ENCODE measurements around the gene DLEC1.

DLEC1 gene

GRCh38 chr3:38001456-38002081 lies 37.4 kb upstream of the DLEC1 start:
- no peak for DNase-seq

- DNase-seq: no peak
Measured at GRCh38 chr3:38002291-38002876, 36.6 kb upstream of the DLEC1 start.

- no peak for DNase-seq
Measured at GRCh38 chr3:38002940-38003339, 36.1 kb upstream of the DLEC1 start.

GRCh38 chr3:38003371-38003816 lies 35.6 kb upstream of the DLEC1 start:
- DNase-seq: peak; percentile 41 to 59

- DNase-seq: no peak
Measured at GRCh38 chr3:38003817-38004414, 35.1 kb upstream of the DLEC1 start.

- DNase-seq: peak; percentile 57 to 68
Measured at GRCh38 chr3:38004415-38005075, 34.5 kb upstream of the DLEC1 start.

- no peak for DNase-seq
Measured at GRCh38 chr3:38005076-38006020, 33.7 kb upstream of the DLEC1 start.

GRCh38 chr3:38006031-38006430 lies 33.0 kb upstream of the DLEC1 start:
- no peak for DNase-seq

GRCh38 chr3:38006445-38006995 lies 32.5 kb upstream of the DLEC1 start:
- DNase-seq: no peak

- no peak for DNase-seq
Measured at GRCh38 chr3:38007754-38008090, 31.3 kb upstream of the DLEC1 start.

- DNase-seq: no peak
Measured at GRCh38 chr3:38008191-38008701, 30.8 kb upstream of the DLEC1 start.

GRCh38 chr3:38008971-38009580 lies 29.9 kb upstream of the DLEC1 start:
- no peak for DNase-seq

- DNase-seq: no peak
Measured at GRCh38 chr3:38009807-38010591, 29.0 kb upstream of the DLEC1 start.

GRCh38 chr3:38011111-38011510 lies 27.9 kb upstream of the DLEC1 start:
- DNase-seq: no peak

- DNase-seq: no peak
Measured at GRCh38 chr3:38015485-38015884, 23.5 kb upstream of the DLEC1 start.

- no peak for DNase-seq
Measured at GRCh38 chr3:38015984-38016383, 23.0 kb upstream of the DLEC1 start.

- no peak for DNase-seq
Measured at GRCh38 chr3:38016410-38016809, 22.6 kb upstream of the DLEC1 start.

GRCh38 chr3:38016847-38017444 lies 22.1 kb upstream of the DLEC1 start:
- DNase-seq: no peak

- no peak for DNase-seq
Measured at GRCh38 chr3:38017445-38018295, 21.3 kb upstream of the DLEC1 start.
